Glutamatergic neuron (in vitro differentiated cells): Measurements from ENCODE around the gene C1orf159. TPM values are rescaled to one million over a fixed set of nuclear protein-coding genes. Genes with fewer than 3 reads are reported as not detected.
"Not testable (repeated sequence)": the region's sequence is repeated elsewhere in the genome, so short reads cannot be mapped to it uniquely, and the experiment has no call there.

ENCODE experiments used
- DNase-seq: peaks from one replicate; pipeline ENCODE4 v3.0.0; 2022
- H3K27ac Mint-ChIP-seq: one replicate; pipeline ENCODE4 v1.8.0; 2020; ENCODE audit warnings: mild to moderate bottlenecking, mixed read lengths, inconsistent platforms; ENCODE audit not compliant: unreplicated experiment
- H3K27me3 Mint-ChIP-seq: one replicate; pipeline ENCODE4 v1.8.0; 2020; ENCODE audit warnings: mild to moderate bottlenecking, moderate library complexity, mixed read lengths, inconsistent platforms; ENCODE audit not compliant: unreplicated experiment
- H3K36me3 Mint-ChIP-seq: one replicate; pipeline ENCODE4 v1.8.0; 2020; ENCODE audit warnings: mild to moderate bottlenecking, mixed read lengths, inconsistent platforms; ENCODE audit not compliant: unreplicated experiment
- H3K4me1 Mint-ChIP-seq: one replicate; pipeline ENCODE4 v1.8.0; 2020; ENCODE audit warnings: mild to moderate bottlenecking, low read depth, mixed read lengths, inconsistent platforms; ENCODE audit not compliant: unreplicated experiment
- H3K4me3 Mint-ChIP-seq: one replicate; pipeline ENCODE4 v1.8.0; 2020; ENCODE audit warnings: mild to moderate bottlenecking, mixed read lengths, inconsistent platforms; ENCODE audit not compliant: unreplicated experiment
- H3K9me3 Mint-ChIP-seq: one replicate; pipeline ENCODE4 v1.8.0; 2020; ENCODE audit warnings: mild to moderate bottlenecking, moderate library complexity, mixed read lengths, inconsistent platforms; ENCODE audit not compliant: unreplicated experiment
- total RNA-seq: library from RNA; stranded (reverse); fragmentation: NEBNext Ultra II Directional; extraction: Animal tissue kit (Norgen Biotek cat#: 25700); gene quantifications from one replicate; pipeline ENCODE4 v1.2.1, GENCODE V29; 2021; ENCODE audit not compliant: unreplicated experiment
- TF ChIP-seq, protein P1 (sequence below): fragments of 200-600 bp; sonication (generic); IDR thresholded peaks from one replicate; pipeline ENCODE4 v1.5.0; 2021; ENCODE audit not compliant: partially characterized antibody, unreplicated experiment

Gene C1orf159
- total RNA-seq, 1 donor from 2014 or later, result 24.5 TPM

DNA sequence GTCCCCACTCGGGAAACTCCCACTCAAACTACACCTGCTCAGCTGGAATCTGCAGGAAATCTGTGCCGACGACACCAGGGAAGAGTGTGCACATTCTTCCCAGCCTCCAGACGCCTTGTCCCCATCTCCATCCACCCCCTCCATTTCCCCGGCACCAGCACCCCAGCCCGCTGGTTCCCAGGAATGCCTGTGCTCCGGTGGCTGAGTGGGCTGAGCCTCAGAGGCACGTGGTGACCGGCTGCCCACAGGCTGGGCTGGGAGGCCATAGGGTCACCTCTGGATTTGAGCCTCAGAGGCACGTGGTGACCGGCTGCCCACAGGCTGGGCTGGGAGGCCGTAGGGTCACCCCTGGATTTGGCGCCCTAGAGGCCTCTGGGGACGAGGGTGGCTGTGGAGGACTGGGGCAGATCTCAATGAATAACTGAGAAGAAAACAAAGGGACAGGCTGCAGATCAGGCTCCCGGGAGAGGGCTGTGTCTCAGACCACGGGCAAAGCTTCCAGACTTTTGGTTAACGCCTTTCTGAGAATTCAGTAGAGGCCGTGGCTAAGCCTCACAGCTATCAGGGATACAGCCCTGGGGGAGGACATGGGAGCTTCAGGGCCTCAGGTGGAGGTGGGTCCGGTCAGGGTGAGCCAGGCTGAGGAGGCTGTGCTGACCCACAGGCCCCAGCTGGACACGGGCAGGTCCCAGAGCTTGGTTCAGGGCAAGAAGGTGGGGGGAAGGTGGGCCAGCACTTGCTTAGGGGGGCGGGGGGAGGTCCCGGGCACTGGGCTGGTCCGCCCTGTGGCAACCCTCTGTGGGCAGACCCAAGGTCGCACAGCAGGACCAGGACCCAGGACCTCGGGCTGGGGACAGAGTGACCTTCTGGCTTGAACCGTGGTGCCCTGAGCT lies 40.5 kb upstream of the C1orf159 start:
- no peaks in the 10 kb centered on the region for H3K4me1 Mint-ChIP-seq

DNA sequence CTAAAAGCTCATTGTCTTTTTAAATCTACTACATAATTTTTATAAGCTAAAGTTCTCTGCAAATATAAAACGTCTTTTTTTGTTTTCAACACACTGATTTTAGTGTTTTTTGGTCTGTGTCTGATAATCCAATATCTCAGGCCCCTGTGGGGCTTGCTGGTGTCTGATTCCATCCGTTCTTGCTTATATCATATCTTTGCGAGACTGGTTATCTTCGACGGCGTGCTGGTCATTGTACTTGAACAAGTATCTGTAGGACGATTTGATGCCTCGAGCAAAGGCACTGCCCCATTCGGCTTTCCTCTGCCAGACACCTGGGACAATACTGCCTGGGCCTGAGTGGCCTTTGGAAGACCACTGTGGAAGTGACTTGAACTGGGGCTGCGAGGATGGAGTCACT lies 39.4 kb upstream of the C1orf159 start:
- Mint-ChIP-seq H3K9me3 (peaks cover 70% of the 10 kb centered on the region), H3K36me3 (peaks cover 23% of the 10 kb centered on the region), H3K4me1 (no peaks in the 10 kb centered on the region), H3K27me3 (peaks cover 62% of the 10 kb centered on the region), H3K4me3 (no peak overlapping the region), H3K27ac (peak overlapping the region; percentile 48)
- no peak for DNase-seq
- TF ChIP-seq, protein P1, sequence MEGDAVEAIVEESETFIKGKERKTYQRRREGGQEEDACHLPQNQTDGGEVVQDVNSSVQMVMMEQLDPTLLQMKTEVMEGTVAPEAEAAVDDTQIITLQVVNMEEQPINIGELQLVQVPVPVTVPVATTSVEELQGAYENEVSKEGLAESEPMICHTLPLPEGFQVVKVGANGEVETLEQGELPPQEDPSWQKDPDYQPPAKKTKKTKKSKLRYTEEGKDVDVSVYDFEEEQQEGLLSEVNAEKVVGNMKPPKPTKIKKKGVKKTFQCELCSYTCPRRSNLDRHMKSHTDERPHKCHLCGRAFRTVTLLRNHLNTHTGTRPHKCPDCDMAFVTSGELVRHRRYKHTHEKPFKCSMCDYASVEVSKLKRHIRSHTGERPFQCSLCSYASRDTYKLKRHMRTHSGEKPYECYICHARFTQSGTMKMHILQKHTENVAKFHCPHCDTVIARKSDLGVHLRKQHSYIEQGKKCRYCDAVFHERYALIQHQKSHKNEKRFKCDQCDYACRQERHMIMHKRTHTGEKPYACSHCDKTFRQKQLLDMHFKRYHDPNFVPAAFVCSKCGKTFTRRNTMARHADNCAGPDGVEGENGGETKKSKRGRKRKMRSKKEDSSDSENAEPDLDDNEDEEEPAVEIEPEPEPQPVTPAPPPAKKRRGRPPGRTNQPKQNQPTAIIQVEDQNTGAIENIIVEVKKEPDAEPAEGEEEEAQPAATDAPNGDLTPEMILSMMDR, result no peak

More for the DNA sequence above, 40.5 kb upstream of the C1orf159 start:
- Mint-ChIP-seq H3K36me3 (peaks cover 23% of the 10 kb centered on the region), H3K27ac (peak overlapping the region; percentile 78), H3K9me3 (peaks cover 79% of the 10 kb centered on the region), H3K27me3 (peaks cover 70% of the 10 kb centered on the region), H3K4me3 (peak overlapping the region; percentile 49)
- DNase-seq, result no peak
- TF ChIP-seq, protein P1, result no peak

DNA sequence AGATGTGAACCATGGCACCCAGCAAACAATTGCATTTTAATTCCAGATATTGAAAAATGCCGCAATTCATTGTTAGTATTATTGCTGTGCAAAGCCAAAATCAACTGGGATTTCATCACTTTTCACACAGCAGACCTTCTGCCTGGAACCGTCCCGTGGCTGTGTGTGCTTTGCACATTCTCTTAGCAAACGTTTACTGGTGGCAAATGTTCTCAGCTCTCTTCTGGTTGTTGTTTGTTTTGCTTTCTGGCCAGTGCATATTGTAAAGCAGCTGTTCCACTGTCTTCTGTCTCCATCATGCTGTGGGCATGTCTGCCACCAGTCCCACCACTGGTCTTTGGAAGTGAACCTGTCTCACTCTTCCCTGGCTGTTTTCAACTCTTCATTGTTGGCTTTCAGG lies 38.0 kb upstream of the C1orf159 start:
- DNase-seq, result no peak
- Mint-ChIP-seq H3K4me1 (no peaks in the 10 kb centered on the region), H3K36me3 (peaks cover 23% of the 10 kb centered on the region), H3K27me3 (peaks cover 50% of the 10 kb centered on the region), H3K9me3 (peaks cover 57% of the 10 kb centered on the region), H3K4me3 (no peak overlapping the region), H3K27ac (peak overlapping the region; percentile 30)
- TF ChIP-seq, protein P1, result no peak

DNA sequence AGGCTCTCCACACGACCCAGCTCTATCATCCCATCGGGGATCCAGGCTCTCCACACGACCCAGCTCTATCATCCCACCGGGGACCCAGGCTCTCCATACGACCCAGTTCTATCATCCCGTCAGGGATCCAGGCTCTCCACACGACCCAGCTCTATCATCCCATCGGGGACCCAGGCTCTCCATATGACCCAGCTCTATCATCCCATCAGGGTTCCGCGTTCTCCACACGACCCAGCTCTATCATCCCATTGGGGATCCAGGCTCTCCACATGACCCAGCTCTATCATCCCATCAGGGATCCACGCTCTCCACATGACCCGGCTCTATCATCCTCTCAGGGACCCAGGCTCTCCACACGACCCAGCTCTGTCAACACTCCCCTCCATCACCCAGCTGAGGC lies 37.3 kb upstream of the C1orf159 start:
- Mint-ChIP-seq H3K27ac (peak overlapping the region; percentile 85), H3K9me3 (peaks cover 55% of the 10 kb centered on the region), H3K36me3 (peaks cover 23% of the 10 kb centered on the region), H3K27me3 (peaks cover 50% of the 10 kb centered on the region), H3K4me3 (peak overlapping the region; percentile 63)
- H3K4me1 Mint-ChIP-seq, DNase-seq: not testable (repeated sequence)

DNA sequence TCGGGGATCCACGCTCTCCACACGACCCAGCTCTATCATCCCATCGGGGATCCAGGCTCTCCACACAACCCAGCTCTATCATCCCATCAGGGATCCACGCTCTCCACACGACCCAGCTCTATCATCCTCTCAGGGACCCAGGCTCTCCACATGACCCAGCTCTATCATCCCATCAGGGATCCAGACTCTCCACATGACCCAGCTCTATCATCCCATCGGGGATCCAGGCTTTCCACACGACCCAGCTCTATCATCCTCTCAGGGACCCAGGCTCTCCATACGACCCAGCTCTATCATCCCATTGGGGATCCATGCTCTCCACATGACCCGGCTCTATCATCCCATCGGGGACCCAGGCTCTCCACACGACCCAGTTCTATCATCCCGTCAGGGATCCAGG lies 36.5 kb upstream of the C1orf159 start:
- Mint-ChIP-seq H3K27me3 (peaks cover 51% of the 10 kb centered on the region), H3K4me3 (peak overlapping the region; percentile 63), H3K27ac (peak overlapping the region; percentile 85), H3K36me3 (peaks cover 23% of the 10 kb centered on the region), H3K9me3 (peaks cover 58% of the 10 kb centered on the region)
- not testable (repeated sequence) for DNase-seq, H3K4me1 Mint-ChIP-seq

DNA sequence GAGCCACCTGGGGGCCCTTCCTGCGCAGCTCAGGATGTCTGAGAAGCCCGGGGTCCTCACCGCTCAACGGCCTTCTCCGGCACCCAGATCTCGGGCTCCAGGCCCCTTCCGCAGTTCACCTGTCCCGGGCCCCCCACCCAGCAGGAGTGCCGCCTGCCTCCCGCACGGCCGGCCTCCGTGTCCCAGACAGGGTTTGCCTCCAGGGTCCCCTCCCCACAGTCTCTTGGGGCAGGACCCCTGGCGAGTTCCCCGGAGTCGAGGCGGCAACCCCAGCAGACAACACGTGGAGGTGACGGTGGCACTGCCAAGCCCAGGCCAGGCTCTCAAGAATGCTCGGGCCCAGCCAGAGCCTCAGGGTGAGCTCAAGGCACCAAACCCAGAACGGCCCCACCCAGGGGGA lies 35.4 kb upstream of the C1orf159 start:
- Mint-ChIP-seq H3K27me3 (peaks cover 43% of the 10 kb centered on the region), H3K4me3 (no peak overlapping the region), H3K36me3 (peaks cover 23% of the 10 kb centered on the region), H3K4me1 (no peaks in the 10 kb centered on the region), H3K27ac (no peak overlapping the region), H3K9me3 (peaks cover 51% of the 10 kb centered on the region)
- DNase-seq, result no peak
- TF ChIP-seq, protein P1, result no peak
